WTC11 (cell line): ENCODE measurements around the gene C3orf22. TPM values are rescaled to one million over a fixed set of nuclear protein-coding genes. Genes with fewer than 3 reads are reported as not detected.

Experiments
- ATAC-seq: fragments of 200-7000 bp; cut with Tn5 transposase; 2 replicates; pipeline ENCODE4 v1.10.0; 2021; ENCODE audit warnings: mild to moderate bottlenecking, moderate library complexity
- CTCF ChIA-PET: fragments of 300-600 bp; sonication (Branson Sonifier 250); formaldehyde crosslinking; loops from one replicate; lab custom pipeline; 2021; ENCODE audit warnings: antibody characterized with exemption; lab: Charles Lee
- POLR2A ChIA-PET: fragments of 350-600 bp; sonication (Branson Sonifier 250); formaldehyde crosslinking; loops from one replicate; lab custom pipeline; 2021; ENCODE audit warnings: antibody characterized with exemption; lab: Charles Lee
- DNase-seq: peaks from one replicate; pipeline ENCODE4 v3.0.0; 2021; ENCODE audit warnings: low spot score
- H3K27ac Mint-ChIP-seq: 2 replicates; pipeline ENCODE4 v1.8.0; 2021; ENCODE audit warnings: mixed read lengths
- H3K27me3 Mint-ChIP-seq: 2 replicates; pipeline ENCODE4 v1.8.0; 2021; ENCODE audit warnings: low read depth, mild to moderate bottlenecking, moderate library complexity, mixed read lengths
- H3K36me3 Mint-ChIP-seq: 2 replicates; pipeline ENCODE4 v1.8.0; 2021; ENCODE audit warnings: mixed read lengths
- H3K4me1 Mint-ChIP-seq: 2 replicates; pipeline ENCODE4 v1.8.0; 2022; ENCODE audit warnings: mixed read lengths
- H3K4me3 Mint-ChIP-seq: 2 replicates; pipeline ENCODE4 v1.8.0; 2021; ENCODE audit warnings: mild to moderate bottlenecking, moderate library complexity, mixed read lengths
- H3K9me3 Mint-ChIP-seq: 2 replicates; pipeline ENCODE4 v1.8.0; 2021; ENCODE audit warnings: mixed read lengths
- ARID4B ChIP-seq: sonication (generic); formaldehyde crosslinking; IDR thresholded peaks from 2 replicates; pipeline ENCODE4 v1.8.0; 2023; ENCODE audit warnings: missing genetic modification reagents, mild to moderate bottlenecking, borderline replicate concordance
- ATF2 ChIP-seq: sonication (generic); formaldehyde crosslinking; IDR thresholded peaks from 2 replicates; pipeline ENCODE4 v1.8.1; 2022; ENCODE audit warnings: low read depth, missing genetic modification reagents, borderline replicate concordance
- CREB1 ChIP-seq: sonication (generic); formaldehyde crosslinking; IDR thresholded peaks from 2 replicates; pipeline ENCODE4 v1.8.0; 2023; ENCODE audit warnings: mild to moderate bottlenecking, missing genetic modification reagents
- E2F5 ChIP-seq: sonication (generic); formaldehyde crosslinking; IDR thresholded peaks from 2 replicates; pipeline ENCODE4 v1.8.1; 2022; ENCODE audit warnings: mild to moderate bottlenecking, moderate library complexity, missing genetic modification reagents
- FOXK1 ChIP-seq: sonication (generic); formaldehyde crosslinking; IDR thresholded peaks from 2 replicates; pipeline ENCODE4 v1.8.0; 2022; ENCODE audit warnings: mild to moderate bottlenecking, moderate library complexity, missing genetic modification reagents
- FOXP1 ChIP-seq: sonication (generic); formaldehyde crosslinking; IDR thresholded peaks from 2 replicates; pipeline ENCODE4 v1.8.0; 2022; ENCODE audit warnings: missing genetic modification reagents, mild to moderate bottlenecking, moderate library complexity, borderline replicate concordance
- GRHL2 ChIP-seq: fragments of 250-450 bp; sonication (Bioruptor Pico); IDR thresholded peaks from 2 replicates; pipeline ENCODE4 v1.8.0; 2022; ENCODE audit warnings: mild to moderate bottlenecking, moderate library complexity; ENCODE audit not compliant: insufficient replicate concordance, severe bottlenecking
- IRF2 ChIP-seq: sonication (generic); formaldehyde crosslinking; IDR thresholded peaks from 2 replicates; pipeline ENCODE4 v1.8.0; 2022; ENCODE audit warnings: low read depth, missing genetic modification reagents, borderline replicate concordance
- NR2C2 ChIP-seq: sonication (generic); formaldehyde crosslinking; IDR thresholded peaks from 2 replicates; pipeline ENCODE4 v1.8.0; 2022; ENCODE audit warnings: mild to moderate bottlenecking, missing genetic modification reagents
- OVOL2 ChIP-seq: fragments of 250-450 bp; sonication (Bioruptor Pico); IDR thresholded peaks from 2 replicates; pipeline ENCODE4 v1.9.0; 2021; ENCODE audit warnings: mild to moderate bottlenecking, borderline replicate concordance
- PRRX2 ChIP-seq: fragments of 250-450 bp; sonication (Bioruptor Pico); IDR thresholded peaks from 2 replicates; pipeline ENCODE4 v1.8.0; 2021; ENCODE audit warnings: mild to moderate bottlenecking
- ZBTB21 ChIP-seq: sonication (generic); formaldehyde crosslinking; IDR thresholded peaks from 2 replicates; pipeline ENCODE4 v1.8.1; 2023; ENCODE audit warnings: mild to moderate bottlenecking, missing genetic modification reagents, borderline replicate concordance
- ZNF121 ChIP-seq: sonication (generic); formaldehyde crosslinking; IDR thresholded peaks from 2 replicates; pipeline ENCODE4 v1.8.0; 2023; ENCODE audit warnings: missing genetic modification reagents
- ZNF263 ChIP-seq: sonication (generic); formaldehyde crosslinking; IDR thresholded peaks from 2 replicates; pipeline ENCODE4 v1.8.1; 2022; ENCODE audit warnings: low read depth, mild to moderate bottlenecking, moderate library complexity, missing genetic modification reagents
- total RNA-seq: library from RNA; stranded (reverse); gene quantifications from 3 replicates; pipeline ENCODE4 v1.2.3, GENCODE V29; 2021
- TF ChIP-seq, protein P1 (sequence below): sonication (generic); formaldehyde crosslinking; IDR thresholded peaks from 2 replicates; pipeline ENCODE4 v1.8.1; 2023; ENCODE audit warnings: mild to moderate bottlenecking, missing genetic modification reagents, moderate library complexity
- TF ChIP-seq, protein P2 (sequence below): sonication (generic); formaldehyde crosslinking; conservative IDR thresholded peaks from 2 replicates; pipeline ENCODE4 v1.8.1; 2023; ENCODE audit warnings: mild to moderate bottlenecking, low read depth, missing genetic modification reagents, moderate library complexity
- TF ChIP-seq, protein P3 (sequence below): sonication (generic); formaldehyde crosslinking; conservative IDR thresholded peaks from 2 replicates; pipeline ENCODE4 v1.8.1; 2022; ENCODE audit warnings: mild to moderate bottlenecking, missing genetic modification reagents
- TF ChIP-seq, protein P4 (sequence below): sonication (generic); formaldehyde crosslinking; IDR thresholded peaks from 2 replicates; pipeline ENCODE4 v1.8.0; 2022; ENCODE audit warnings: mild to moderate bottlenecking, missing genetic modification reagents
- TF ChIP-seq, protein P5 (sequence below): fragments of 250-450 bp; sonication (Bioruptor Pico); IDR thresholded peaks from 2 replicates; pipeline ENCODE4 v1.8.0; 2021; ENCODE audit warnings: mild to moderate bottlenecking

C3orf22 gene
- total RNA-seq, 1 experiment from 2014 or later = not detected

GRCh38 chr3:126552688-126553283 lies 5.9 kb downstream of the C3orf22 start:
- Mint-ChIP-seq H3K4me1 (peaks cover 36% of the 10 kb centered on the region), H3K36me3 (no peaks in the 10 kb centered on the region), H3K27ac (no peak overlapping the region), H3K27me3 (no peaks in the 10 kb centered on the region; the same call in 1 of the 2 replicates), H3K4me3 (no peak overlapping the region), H3K9me3 (no peaks in the 10 kb centered on the region)
- ChIA-PET CTCF (interaction anchor here (0.6 kb wide), 1 partner anchor 728 kb away, joined by 3 read pairs; no protein-coding TSS in a partner anchor), POLR2A (no interaction called here)
- ATAC-seq (no peak), DNase-seq (no peak)
- TF ChIP-seq GRHL2 (CRISPR knock-in tag) = no peak
- TF ChIP-seq, protein P1, sequence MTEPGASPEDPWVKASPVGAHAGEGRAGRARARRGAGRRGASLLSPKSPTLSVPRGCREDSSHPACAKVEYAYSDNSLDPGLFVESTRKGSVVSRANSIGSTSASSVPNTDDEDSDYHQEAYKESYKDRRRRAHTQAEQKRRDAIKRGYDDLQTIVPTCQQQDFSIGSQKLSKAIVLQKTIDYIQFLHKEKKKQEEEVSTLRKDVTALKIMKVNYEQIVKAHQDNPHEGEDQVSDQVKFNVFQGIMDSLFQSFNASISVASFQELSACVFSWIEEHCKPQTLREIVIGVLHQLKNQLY (CRISPR knock-in tag) = no peak
- TF ChIP-seq, protein P2, sequence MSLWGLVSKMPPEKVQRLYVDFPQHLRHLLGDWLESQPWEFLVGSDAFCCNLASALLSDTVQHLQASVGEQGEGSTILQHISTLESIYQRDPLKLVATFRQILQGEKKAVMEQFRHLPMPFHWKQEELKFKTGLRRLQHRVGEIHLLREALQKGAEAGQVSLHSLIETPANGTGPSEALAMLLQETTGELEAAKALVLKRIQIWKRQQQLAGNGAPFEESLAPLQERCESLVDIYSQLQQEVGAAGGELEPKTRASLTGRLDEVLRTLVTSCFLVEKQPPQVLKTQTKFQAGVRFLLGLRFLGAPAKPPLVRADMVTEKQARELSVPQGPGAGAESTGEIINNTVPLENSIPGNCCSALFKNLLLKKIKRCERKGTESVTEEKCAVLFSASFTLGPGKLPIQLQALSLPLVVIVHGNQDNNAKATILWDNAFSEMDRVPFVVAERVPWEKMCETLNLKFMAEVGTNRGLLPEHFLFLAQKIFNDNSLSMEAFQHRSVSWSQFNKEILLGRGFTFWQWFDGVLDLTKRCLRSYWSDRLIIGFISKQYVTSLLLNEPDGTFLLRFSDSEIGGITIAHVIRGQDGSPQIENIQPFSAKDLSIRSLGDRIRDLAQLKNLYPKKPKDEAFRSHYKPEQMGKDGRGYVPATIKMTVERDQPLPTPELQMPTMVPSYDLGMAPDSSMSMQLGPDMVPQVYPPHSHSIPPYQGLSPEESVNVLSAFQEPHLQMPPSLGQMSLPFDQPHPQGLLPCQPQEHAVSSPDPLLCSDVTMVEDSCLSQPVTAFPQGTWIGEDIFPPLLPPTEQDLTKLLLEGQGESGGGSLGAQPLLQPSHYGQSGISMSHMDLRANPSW (CRISPR knock-in tag) = no peak
- no peak for TF ChIP-seq ARID4B (CRISPR knock-in tag)
- TF ChIP-seq FOXP1 (CRISPR knock-in tag) = no peak
- no peak for TF ChIP-seq OVOL2
- TF ChIP-seq, protein P3, sequence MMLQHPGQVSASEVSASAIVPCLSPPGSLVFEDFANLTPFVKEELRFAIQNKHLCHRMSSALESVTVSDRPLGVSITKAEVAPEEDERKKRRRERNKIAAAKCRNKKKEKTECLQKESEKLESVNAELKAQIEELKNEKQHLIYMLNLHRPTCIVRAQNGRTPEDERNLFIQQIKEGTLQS = no peak
- TF ChIP-seq E2F5 (CRISPR knock-in tag) = no peak
- no peak for TF ChIP-seq ATF2 (CRISPR knock-in tag)
- TF ChIP-seq ZBTB21 (CRISPR knock-in tag) = no peak
- no peak for TF ChIP-seq CREB1
- no peak for TF ChIP-seq NR2C2
- TF ChIP-seq FOXK1 = no peak
- TF ChIP-seq, protein P4, sequence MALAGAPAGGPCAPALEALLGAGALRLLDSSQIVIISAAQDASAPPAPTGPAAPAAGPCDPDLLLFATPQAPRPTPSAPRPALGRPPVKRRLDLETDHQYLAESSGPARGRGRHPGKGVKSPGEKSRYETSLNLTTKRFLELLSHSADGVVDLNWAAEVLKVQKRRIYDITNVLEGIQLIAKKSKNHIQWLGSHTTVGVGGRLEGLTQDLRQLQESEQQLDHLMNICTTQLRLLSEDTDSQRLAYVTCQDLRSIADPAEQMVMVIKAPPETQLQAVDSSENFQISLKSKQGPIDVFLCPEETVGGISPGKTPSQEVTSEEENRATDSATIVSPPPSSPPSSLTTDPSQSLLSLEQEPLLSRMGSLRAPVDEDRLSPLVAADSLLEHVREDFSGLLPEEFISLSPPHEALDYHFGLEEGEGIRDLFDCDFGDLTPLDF = no peak
- TF ChIP-seq PRRX2 = no peak
- no peak for TF ChIP-seq IRF2 (CRISPR knock-in tag)
- TF ChIP-seq, protein P5, sequence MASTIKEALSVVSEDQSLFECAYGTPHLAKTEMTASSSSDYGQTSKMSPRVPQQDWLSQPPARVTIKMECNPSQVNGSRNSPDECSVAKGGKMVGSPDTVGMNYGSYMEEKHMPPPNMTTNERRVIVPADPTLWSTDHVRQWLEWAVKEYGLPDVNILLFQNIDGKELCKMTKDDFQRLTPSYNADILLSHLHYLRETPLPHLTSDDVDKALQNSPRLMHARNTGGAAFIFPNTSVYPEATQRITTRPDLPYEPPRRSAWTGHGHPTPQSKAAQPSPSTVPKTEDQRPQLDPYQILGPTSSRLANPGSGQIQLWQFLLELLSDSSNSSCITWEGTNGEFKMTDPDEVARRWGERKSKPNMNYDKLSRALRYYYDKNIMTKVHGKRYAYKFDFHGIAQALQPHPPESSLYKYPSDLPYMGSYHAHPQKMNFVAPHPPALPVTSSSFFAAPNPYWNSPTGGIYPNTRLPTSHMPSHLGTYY (CRISPR knock-in tag) = no peak
- no peak for TF ChIP-seq ZNF121 (CRISPR knock-in tag)
- no peak for TF ChIP-seq ZNF263 (CRISPR knock-in tag)
